ENCODE measurements around the gene RFC5.
"Not testable (repeated sequence)": the region's sequence is repeated elsewhere in the genome, so short reads cannot be mapped to it uniquely, and the experiment has no call there.

Gene RFC5, protein sequence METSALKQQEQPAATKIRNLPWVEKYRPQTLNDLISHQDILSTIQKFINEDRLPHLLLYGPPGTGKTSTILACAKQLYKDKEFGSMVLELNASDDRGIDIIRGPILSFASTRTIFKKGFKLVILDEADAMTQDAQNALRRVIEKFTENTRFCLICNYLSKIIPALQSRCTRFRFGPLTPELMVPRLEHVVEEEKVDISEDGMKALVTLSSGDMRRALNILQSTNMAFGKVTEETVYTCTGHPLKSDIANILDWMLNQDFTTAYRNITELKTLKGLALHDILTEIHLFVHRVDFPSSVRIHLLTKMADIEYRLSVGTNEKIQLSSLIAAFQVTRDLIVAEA

DNA sequence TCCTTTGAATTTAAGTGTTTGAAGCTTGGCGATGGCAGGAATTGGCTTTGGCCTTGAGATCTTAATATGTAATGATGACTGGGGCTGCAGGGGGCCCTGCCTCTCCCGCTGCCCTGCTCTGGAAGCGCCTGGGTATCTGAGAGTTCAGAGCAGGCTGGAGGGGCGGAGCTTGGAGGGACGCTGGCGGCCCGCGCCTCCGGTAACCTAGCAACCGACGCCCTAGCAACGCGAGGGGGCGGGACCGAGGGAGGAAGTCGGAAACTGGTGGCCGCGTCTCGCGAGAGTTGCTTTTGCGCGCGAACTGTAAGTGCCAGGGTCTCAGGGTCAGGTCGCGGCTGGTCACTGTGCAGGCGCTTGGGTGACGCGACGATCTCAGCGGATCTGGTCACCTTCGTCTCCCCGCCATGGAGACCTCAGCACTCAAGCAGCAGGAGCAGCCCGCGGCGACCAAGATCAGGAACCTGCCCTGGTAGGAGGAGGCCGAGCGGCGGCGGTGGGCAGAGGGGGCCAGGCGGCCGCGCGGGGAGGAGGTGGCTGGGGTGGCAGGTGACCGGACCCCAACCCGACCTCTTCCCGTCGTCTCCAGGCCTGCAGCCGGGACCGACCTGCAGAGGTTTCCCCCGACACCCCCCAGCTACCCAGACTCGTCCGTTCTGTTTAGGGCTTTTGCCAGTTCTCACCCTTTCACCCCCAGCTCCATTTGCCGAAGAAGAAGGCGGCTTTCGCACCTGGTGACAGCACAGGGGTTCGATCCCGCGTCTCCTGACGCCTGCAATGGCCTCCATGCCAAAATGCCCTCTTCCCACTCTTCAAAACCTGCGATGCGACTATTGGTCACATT, at the start of gene RFC5:
Gene RFC5 (plus strand): TSS at position 280 of the 841 bp plus-strand sequence. CDS start 125 bp downstream, at position 405.
- peak; percentile 93 for DNase-seq

DNA sequence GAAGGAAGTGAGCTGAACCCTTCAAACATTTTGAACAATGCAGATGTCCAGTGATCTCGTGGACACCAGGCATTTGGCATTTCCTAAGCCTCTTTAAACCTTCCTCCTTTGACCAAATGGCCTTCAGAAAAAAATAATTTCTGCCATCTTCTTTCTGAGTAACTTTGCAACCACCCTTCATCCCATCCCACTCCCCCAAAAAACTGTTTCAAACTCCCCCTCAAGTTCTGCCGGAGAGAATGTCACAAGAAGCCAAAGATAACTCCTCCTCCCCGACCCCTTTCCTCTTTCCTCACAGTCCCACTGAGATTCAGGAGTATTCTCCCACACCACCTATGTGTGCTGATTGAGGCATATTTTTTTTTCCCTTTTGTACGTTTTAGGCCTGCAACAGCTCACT, 49.5 kb upstream of the RFC5 start:
- no peak for DNase-seq

DNA sequence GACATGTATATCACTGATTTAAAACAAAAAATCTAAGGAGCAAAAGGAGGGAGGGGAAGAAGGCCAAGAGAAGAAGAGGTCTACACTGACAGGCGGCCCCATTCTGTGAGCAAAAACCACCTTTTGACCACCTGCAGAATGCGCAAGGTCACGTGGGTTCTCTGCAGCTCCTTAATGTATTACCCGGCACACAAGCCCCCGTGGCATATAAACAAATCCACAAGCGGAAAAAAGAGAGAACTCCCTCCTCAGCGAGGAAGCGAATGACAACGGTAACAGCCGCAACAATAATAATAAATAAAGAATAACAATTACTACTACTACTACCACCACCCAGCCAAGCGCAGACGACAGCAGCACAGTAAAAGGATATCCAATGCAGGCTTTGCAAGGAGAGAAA, 49.0 kb upstream of the RFC5 start:
- DNase-seq: no peak

DNA sequence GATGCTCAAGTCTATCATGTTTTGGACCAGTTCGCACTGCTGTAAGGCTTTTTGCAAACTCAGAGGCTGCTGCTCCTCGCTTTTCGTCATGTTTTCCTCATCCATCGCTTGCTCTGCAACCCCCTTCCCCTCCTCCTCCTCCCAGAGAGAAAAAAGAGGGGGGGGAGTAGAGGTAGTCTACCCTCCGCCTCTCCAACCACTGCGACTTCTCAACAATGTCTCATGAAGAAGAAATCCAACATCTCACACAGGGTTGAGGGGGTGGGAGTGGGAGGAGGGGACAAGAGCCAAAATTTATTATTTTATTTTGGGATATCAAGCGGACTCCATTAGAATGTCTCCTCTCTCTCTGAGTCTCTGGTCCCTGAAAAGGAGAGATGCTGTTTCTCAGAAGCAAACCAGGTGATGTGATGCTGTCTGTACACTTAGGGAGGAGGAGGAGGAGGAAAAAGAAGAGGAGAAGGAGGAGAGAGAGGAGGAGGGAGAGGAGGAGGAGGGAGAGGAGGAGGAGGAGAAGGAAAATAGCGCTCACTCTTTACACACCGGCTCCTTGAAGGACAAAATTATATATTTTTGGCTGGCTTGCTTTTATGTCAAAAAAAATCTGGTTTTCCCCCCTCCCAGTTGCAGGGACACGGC, 48.2 kb upstream of the RFC5 start:
- no peak for DNase-seq

DNA sequence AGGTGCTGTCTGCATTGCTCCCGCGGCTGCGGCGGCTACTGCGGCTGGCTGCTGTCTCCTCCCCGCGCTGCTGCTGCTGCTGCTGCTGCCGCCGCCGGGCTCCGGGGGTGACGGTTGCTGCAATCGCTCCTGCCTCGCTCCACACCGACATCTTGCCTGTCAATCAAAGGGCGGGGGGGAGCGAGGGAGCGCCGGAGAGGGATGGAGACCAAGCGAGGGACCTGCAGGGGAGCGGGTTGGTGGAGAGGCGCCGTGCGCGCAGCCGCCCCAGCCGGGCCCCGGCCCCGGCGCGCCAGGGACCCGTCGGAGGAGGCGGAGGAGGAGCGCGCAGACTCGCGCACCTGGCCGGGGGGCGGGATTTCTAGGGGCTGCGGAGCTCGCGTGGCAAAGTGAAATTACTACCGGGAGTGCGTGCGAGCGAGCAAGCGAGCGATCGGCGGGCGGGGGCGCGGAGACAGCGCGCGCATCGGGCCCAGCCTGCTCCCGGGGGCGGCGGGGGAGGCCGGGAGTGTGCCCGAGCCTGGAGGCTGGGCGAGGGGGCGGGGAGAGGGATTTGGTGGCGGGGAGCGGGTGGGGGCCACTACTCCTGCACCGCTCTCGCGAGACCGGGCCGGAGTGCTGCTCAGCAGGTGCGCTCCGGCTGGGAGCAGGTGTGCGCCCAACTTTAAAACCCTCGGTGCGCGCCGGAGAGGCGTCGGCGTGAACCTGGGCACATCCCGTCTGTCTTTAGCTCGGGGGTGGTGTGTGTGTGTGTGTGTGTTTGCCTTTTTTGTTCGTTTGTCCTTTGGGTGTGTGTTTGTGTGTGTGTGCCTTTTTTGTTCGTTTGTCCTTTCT, 47.5 kb upstream of the RFC5 start, which contains the start of gene KSR2:
Gene KSR2 (minus strand): TSS at position 165 of the 834 bp plus-strand sequence. CDS start 735 bp downstream, outside the sequence.
- no peak for DNase-seq

DNA sequence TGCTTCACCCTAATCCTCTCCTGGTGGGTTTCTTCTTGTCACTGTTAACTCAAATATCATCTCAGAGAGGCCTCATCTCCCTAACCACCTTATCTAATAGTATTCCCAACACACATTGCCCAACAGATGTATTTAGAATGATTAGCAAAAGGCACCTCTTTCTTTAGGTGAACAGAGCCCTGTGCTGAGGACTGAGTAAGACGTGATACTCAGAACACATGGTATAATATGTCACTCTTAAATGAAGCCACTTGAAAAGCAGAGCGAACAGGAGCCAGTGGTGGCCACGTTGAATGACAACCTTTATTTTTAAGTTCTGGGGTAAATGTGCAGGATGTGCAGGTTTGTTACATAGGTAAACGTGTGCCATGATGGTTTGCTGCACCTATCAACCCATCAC, 46.2 kb upstream of the RFC5 start:
- no peak for DNase-seq

DNA sequence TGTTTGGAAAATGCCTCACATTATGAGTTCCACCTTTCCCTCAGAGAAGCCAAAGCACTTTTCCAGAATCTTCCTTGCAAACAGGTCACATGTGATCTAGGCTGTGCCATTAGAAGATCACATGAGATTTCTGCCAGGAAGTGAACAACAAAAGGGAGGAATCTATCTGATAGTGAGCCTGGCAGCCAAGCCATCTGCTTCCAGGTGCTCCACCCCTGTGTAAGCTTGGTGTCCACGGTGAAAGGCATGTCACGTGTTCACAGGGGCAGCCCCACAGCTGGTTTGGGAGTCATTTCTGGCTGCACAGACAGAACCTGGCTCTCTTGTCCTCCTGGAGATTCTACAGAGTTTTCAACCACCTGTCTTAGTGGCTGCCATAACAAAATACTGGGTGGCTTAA, 44.2 kb upstream of the RFC5 start:
- no peak for DNase-seq

DNA sequence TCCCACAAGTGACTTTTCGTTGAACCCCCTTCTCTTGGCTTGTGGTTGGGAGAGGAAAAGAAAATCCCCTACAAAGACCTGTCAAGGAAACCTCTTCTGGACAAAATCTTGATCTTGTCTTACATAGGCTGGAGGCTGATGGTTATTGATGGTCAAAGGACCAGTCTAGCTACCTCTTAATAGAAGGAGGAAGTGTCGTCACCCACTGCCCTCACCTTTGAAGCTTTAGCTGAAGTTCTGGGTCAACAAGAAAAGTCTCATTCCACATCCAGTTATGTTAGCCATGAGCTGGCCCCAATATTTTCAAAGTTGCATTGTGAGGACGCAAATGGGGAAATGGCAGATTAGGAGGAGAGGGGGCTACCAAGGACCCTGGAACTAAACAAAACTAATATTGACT, 41.5 kb upstream of the RFC5 start:
- no peak for DNase-seq

DNA sequence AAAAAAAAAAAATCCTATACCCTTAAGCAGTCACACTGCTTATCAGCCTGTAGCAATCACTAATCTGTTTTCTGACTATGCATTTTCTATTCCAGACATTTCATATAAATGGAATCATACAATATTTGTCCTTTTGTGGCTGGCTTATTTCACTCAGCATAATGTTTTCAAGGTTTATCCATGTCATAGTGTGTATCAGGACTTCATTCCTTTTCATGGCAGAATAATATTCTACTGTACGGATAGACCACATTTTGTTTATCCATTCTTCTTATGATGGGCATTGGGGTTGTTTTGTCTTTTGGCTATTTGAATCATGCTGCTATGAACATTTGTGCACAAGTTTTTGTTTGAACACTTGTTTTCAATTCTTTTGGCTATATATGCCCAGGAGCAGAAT, 39.1 kb upstream of the RFC5 start:
- no peak for DNase-seq

DNA sequence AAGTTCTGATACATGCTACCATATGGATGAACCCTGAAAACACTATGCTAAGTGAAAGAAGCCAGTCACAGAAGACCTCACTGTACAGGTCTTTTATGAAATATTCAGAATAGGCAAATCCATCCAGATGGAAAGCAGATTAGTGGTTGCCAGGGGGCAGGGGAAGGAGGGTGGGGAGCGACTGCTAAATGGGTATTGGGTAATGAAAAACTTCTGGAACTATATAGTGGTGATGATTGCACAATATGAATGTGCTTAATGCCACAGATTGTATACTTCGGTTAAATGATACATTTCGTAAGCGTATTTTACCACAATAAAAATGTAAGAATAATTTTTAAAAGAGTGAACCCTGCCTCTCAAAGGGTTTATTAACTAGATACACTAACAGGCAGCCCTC, 35.9 kb upstream of the RFC5 start:
- peak in 1 of 2 experiments; percentile 1 for DNase-seq

DNA sequence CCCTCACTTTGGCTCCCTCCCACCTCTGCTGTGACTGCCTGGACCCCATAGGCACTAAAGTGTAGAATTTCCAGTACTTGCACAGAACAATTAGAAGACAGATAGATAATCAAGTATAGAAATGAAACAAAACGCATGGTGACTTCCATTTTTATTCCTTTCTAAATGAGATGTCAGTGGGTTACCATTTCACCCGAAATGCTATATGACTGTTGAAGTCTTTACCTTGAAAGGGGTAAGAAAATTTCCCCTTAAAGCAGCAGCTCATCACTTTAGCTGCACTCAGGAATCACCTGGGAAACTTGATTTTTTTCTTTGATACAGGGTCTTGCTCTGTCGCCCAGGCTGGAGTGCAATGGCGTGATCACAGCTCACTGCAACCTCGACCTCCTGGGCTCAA, 35.2 kb upstream of the RFC5 start:
- DNase-seq: no peak

DNA sequence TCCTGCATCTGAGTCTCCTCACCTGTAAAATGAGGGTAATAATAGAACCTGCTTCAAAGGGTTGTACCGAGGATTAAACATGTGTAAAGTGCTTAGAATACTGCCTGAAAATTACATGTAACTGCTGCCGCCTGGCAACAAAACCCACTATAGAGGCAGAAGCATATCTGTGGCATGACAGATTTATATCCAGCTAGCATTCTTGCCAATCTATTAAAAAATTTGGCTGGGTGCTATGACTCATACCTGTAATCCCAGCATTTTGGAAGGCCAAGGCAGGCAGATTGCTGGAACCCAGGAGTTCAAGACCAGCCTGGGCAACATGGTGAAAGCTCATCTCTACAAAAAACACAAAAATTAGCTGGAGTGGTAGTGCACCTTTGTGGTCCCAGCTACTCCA, 31.3 kb upstream of the RFC5 start:
- no peak for DNase-seq

DNA sequence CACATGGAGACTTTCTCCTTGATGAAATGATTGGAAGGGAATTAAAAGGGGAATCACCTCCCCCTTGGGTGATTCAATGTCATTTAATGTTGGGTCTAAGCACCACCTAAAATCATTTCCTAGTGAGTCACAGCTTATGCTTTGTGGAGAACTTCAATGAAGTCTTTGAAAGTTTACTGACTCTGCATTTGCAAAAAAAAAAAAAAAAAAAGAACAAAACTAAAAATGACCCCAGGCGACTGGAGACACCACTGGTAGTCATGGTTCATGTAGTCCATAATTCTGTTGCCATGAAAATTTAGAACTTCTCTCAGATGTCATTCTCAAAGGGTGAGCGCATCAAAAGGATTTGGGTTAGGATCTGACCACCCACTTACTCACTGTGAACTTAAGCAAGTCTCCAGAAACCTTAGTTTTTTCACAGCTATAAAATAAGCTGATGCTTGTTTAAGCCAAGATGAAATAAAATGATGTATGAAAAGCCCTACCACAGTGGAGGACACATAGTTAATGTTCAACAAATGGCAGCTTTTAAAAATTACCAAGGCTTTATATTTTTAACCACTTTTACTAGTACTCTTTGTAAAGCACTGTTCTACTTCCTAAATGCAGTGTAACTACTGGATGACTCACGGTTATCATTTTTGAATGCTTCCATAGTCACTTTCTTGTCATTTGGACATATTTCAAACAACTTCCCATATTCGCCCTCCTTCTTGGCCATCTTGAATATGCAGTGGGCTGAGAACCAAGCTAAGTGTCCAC, 29.6 kb upstream of the RFC5 start:
- no peak for DNase-seq

DNA sequence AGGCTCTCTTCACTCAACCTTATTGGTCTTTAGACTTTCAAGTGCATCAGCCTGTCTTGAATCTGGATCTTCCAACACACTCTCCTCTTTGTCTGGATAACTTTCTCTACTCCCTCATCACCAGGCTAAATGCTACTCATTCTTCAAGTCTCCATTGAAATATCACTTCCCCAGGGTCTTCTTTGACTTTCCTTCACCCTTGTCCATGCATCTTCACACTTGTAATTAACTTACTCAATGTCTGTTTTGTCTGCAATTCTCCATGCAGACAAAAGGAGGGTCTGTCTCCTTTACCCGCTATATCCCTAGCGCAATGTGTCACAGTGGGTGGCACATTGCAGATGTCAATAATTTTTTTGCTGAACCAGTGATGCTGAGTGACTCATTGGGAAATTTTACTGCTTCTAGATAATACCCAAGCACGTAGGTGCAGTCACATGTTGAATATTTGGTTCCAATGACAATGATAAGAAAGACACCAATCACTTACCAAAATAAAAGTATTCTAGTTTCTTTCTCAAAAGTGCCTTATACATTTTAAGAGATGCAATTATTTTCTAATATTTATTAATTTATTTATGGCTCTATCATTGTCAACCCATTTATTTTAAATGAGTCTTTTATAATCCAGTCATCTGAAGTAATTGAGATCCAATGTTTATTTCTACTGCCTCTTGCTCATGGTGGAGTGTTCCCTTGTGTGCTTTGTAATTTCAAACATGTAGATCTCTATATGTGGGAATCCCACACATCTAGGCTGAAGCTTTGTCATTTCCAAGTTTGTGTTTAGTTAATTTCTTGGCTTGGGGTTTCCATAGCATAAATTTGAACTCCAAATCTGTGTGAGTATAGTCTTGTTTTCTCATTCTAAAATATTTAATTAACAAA, 21.7 kb upstream of the RFC5 start:
- DNase-seq: no peak

DNA sequence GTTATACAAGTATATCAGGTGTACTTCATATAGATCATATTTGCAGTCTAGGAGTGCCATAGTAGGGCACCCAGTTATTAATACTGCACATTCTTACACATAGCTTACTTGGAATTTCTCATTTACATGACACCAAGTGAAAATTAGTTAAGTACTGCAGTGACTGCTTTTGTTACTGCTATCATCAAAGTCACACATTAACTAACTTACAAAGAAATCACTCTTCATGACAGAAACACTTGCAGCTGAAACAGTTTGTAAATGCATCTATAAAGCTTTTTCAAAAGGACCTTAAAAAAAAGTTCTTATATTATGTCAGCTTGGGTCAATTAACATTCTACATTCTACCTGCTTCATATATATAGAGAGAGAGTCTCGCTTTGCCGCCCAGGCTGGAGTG, 17.8 kb upstream of the RFC5 start:
- no peak for DNase-seq

DNA sequence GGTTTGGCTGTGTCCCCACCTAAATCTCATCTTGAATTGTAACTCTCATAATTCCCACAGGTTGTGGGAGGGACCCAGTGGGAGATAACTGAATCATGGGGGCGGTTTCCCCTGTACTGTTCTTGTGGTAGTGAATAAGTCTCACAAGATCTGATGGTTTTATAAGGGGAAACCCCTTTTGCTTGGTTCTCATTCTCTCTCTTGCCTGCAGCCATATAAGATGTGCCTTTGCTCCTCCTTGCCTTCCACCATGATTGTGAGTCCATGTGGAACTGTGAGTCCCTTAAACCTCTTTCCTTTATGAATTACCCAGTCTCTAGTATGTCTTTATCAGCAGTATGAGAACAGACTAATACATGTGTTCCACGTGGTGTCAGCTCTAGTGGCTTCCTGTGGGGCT, 16.7 kb upstream of the RFC5 start:
- DNase-seq: not testable (repeated sequence)

DNA sequence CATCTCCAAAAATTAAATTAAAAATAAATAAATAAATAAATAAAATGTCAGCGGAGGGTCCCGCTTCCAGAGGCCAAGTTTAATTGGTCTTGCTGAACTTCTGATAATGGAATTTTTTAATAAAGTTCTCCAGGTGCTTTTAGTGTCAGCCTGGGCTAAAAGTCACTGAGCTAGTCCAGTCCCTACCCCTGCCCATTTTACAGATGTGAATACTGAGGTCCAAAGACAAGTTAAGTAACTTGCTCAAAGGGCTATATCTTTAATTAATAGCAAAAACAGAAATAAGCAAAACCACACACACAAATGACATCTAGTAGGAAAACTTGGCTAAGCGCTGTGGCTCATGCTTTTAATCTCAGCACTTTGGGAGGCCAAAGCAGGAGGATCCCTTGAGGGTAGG, 5.6 kb upstream of the RFC5 start:
- DNase-seq: no peak

DNA sequence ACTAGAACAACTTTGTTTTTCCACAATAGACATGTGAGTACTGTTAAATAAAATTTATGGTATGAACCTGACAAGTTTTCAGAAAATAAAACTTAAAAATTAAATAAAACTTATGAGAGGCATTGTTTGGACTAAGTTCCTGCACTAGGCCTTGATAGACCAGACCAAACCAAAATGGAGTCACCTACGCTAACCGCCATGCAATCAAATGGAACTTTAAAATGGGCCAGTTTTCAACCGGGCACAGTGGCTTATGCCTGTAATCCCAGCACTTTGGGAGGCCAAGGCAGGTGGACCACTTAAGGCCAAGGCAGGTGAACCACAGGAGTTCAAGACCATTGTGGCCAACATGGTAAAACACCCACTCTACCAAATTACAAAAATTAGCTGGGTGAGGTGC, 5.1 kb upstream of the RFC5 start:
- DNase-seq: no peak

DNA sequence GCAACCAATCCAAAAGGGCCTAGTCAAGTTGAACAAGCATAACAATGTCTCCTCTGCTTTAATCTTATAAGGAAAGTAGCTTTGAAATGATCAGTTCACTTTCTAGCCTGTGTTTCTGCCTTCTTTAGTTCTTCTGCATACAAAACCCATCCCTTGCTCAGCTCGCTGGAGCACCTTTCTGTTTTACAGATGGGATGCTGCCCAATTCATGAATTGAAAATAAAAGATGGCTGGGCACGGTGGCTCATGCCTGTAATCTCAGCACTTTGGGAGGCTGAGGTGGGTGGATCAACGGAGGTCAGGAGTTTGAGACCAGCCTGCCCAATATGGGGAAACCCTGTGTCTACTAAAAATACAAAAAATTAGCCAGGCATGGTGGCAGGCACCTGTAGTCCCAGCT, 4.5 kb upstream of the RFC5 start:
- no peak for DNase-seq

DNA sequence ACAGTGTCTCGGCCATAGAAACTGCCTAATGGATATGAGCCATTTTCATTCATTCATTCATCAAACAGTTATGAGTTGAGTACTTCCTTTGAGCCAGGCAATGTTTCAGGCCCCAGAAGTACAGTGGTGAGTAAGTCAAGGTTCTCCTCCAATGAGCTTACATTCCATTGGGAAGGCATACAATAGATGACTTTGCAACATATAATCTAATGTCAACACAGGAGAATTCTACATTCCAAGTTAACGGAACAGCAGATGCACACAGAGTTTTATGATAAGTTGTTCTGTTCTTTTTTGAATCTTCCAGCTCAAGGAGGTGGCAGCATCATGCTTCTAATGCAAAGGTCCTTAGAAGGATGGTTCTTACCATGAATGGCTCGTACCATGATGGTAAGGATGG, 3.2 kb upstream of the RFC5 start:
- DNase-seq: no peak

DNA sequence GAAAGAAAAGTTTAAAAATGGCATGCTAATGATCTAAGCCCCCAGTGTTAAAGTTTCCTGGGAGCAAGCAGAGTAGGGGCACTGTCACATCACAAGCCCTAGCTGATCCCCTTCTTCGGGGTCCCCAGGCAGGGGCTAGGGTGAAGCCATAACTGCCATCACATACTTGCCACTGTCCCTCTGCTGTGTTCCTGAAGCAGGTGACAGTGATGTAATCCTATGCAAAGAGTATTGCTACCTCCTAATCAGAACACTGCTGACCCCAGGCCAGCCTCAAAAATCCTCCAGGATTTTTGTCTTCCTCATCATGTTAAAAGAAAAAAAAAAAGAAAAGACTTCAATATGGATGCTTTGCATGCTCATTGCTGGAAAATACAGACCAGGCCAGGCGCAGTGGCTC, 1.2 kb upstream of the RFC5 start:
- no peak for DNase-seq
